Stimulated activated CD4-positive, alpha-beta T cell treated with anti-CD3 and anti-CD28 coated beads, Interleukin-4, amount 100 ng/mL, for 1 hour (primary cell): ENCODE measurements around the gene CBFA2T2.

Experiments used
- DNase-seq: peaks from one replicate; pipeline ENCODE4 v3.0.0-alpha.2; 2020

CBFA2T2 gene

DNA sequence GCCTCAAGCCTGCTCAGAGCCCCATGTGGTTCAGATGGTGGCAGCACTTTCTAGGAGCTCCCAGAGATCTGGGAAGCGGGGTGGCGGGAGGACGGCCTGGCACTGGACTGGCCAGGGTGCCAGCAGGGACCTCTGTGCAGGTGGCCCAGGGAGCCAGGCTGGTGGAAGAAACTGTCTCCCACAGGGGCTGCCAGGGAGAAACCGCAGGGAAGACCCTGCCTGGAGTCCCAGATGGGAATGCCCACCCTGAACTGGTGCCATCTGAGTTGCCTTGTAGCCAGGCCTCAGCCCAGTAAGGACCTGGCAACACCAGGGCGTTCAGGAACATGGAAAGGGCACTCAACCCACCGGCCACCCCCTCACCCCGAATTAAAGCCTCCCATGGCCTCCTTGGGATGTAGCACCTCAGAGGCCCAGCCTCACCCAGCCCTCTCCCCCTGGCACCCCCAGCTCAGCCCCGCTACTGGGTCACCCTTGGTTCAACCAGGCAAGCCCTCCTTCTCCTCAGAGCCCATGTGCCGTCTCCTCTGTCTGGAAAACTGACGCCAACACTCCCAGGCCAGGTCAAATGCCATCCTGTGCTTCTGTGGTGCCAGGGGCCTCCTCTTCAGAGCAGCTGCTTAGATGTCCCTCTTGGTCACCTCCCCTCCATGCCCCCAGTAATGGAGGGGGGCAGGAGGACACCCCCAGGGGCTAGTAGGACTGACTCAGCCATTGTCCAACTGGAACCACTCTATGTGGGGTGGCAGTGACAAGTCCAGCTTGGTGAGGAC, 166.3 kb downstream of the CBFA2T2 start:
- no peak for DNase-seq

DNA sequence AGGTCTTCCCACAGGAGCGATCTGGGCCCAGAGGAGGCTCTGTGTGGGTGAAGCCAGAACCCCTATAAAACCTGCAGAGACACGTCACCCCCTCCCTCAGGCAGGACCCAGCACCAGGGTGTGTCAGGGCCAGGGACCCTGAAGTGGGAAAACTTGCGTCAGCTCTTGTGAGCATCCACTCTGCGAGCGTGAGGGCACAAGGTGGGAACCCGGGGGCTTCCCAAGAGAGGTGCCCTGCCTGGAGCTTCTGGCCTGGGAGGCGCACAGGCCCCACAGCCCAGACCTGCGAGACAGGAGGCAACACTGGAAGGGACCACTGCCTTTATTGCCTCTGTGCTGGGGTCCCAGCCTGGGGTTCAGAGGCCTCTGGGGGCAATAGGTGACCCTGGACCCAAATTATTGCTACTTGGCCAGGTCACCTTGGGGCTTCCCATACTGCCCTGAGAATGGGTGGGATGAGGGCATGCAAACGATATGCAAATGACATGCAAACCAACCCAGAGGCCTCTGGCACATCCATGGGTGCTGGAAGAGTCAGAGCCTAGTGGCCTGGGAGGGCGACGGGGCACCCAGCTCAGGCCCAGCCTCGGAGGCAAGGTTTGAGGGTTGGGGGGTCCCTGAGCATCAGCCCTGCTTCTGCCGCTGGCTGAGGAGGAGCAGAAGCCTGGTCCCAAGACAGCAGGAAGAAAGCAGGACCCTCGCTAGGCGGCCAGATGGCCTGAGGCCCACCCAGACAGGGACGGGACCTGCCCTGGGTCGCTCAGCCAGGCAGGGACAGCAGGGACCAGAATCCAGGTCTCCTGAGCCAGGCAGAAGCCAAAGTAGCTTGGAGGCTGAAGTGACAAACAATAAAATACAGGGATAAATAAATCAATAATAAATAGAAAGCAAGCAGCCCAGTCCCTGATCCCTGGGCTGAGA, 167.1 kb downstream of the CBFA2T2 start:
- DNase-seq: no peak

DNA sequence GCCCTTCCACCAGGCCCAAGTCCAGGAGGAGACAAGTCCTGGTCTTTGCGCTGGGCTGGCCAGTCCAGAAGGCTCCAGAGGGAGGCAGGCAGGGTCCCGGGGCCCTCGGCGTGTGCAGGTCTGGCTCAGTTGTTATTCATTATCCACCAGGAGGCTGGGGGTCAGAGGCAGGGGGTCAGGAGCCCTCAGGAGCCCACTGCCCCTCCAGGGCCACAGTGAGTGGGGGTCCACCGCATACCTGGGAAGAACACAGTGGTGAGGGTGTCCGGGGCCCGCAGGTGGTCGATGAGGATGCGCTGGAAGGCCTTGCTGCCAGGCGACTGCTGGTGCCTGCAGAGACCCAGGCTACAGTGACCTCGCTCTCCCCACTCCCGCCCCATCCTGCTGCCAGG, 167.8 kb downstream of the CBFA2T2 start:
- no peak for DNase-seq

DNA sequence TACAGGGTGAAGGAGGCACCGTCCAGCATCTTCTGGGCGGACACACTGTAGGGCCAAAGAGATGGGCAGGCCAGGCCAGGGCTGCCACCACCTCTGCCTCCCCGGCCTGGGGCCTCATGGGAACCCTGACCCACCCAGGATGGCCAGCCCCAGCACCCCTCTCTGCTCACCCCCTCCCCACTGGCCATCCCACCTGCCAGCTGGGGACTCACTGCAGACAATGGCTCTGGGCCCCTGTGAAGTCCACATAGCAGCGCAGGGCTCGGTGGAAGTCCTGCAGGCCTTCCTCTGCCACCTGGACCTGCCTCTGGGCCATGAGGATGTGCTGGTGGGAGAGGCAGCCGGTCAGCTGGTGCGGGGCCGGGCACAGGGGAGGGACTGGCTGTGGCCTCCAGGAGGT, 168.6 kb downstream of the CBFA2T2 start:
- DNase-seq: no peak

DNA sequence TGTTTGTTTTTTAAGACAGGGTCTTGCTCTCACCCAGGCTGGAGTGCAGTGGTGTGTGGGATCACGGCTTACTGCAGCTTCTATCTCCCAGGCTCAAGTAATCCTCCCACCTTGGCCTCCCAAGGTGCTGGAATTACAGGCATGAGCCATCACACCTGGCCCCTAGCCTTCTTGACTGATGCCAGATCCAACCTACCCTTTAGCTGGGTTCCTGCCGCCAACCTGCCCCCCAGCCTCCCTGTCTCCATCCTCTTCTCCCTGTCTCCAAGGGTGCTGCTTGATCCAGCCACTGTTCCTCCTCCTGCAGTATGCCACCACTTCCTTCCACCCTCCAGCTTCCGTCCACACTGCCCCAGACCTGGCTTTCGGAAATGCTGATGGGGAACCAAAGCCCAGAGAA, 169.0 kb downstream of the CBFA2T2 start:
- DNase-seq: no peak

DNA sequence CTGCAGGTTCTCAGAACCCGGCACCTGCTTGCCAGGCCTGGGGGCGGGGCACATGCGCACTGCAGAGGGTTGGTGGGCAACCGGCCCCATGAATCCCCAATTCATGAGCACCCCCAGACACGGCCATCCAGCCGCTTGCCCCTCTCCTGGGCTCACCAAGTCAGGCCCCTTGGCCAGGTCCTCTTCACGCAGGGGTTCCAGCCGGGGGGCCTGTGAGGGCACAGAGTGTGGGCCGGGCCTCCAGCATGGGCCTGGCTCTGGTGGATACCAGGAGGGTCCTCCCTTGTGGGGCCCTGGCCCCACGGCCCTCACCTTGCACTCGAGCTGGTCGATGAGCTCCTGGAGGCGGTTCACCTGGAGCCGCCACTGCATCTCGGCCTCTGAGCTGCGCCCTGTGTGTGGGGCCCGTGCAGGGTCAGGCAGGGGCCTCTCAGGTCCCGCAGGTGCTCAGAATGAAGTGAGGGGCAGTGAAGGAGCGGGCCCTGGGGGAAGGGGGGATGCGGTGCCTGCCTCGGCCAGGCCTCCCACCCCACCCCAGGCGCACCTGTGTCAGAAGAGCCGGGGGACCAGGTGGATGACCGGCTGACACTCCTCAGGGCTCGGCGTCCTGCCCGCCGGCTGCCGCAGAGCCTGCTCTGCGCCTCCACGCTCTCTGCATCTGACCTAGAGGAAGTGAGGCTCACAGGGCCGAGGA, 169.6 kb downstream of the CBFA2T2 start:
- no peak for DNase-seq

DNA sequence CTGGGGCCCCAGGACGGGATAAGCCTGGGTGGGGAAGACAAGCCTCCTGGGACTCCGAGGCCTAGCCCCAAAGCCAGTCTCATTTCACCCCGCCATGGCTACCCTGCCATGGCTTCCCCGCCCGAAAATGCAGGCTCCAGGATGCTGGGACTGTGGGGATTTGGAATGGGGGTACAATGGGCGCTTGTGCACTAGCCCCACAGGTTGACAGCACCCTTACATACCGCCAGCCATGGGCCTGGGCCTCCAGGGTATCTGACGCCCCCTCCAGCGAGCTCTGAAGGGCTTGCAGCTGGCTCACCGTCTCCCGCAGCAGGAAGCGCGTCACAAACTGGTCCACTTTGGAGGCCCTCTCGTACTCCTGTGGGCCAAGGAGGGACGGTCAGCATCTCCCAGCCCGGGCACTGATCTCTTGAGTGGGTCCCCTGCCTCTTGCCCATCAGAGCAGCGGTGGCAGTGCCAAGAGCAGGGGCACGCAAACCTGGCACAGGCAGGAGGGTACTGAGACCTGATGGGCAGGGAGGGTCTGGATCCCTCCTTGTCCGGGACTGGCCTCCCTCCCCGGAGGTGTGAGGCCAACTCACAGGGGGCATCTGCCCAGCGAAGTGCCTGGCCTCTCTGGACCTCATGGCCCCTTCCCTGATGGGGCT, 170.3 kb downstream of the CBFA2T2 start:
- no peak for DNase-seq

DNA sequence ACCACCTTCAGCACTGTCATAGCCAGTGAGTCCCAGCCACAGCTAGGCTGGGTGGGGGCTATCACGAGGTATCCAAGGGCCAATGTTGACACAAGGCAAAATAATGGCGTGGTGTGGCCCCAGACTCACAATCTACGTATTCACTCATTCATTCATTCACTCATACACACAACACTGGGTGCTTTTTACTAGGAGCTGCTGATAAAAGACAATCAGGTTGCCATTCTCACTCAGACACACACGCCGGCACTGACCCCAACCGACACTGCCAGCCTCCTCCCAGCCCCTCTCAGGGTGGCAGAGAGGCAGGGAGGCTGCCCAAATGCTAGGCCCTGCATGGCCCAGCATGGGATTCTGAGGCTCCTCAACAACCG, 170.8 kb downstream of the CBFA2T2 start:
- no peak for DNase-seq

DNA sequence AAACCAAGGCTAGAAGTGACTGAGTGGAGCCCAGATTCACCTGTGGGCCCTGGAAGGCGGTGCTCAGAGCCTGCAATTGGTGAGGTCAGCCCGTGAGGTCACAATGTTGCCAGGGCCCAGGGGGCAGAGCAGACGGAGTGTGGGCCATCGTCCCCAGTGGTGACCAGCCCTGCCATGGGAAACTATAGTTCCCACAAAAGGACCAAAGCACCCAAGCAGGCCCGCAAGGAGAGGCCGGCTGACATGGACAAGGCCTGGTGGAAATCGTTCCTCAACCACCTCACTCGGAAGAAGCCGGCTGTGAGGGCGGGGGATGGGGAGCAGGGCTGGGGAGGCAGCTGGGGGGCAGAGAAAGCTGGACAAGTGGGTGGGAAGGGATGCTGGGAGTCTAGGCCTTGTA, 172.3 kb downstream of the CBFA2T2 start, which contains the start of gene C20orf144:
C20orf144 (plus strand) TSS at position 156 of the 400 bp plus-strand sequence; CDS start at position 175, 19 bp downstream.
- no peak for DNase-seq

DNA sequence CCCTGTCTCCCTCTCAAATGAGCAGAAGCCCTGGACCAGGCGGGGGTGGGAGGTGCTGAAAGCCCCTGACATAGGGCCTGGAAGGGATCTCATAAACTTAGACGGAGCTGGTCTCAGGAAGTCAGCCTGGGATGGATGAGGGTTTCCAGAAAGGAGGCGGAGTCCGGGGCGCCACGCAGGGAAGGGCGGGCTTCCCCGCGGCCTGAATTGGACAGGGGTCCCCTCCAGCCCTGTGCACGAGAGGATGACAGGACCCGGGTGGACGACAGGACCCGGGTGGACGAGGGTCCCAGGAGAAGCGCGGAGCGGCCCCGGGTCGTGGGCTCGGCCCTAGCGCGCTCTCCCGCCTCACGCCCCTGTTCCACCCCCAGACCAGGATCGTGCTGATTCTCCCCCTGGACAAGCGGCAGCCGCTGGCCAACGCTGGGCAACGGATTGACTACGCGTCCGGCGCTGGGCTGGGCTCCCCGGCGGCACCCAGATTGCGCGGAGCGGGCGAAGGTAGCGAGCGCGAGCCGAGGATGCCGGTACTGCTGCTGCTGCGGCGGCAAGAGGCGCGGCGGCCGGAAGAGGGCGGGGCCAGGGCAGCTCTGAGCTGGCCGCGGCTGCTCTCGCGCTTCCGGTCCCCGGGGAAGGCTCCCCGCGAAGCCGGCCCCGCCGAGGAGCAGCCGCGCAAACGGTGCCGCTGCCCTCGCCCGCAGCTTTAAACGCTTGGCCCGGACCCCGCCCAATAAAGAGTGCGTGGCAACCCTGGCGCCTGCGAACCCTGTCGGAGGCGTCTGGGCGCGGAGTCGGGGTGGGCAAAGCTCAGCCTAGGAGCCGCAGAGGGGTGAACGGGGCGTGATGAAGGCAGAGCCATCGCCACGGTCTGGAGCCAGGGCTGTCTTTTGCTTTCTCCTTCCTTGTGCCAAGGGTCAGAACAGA, 173.5 kb downstream of the CBFA2T2 start:
- DNase-seq: peak; percentile 87

DNA sequence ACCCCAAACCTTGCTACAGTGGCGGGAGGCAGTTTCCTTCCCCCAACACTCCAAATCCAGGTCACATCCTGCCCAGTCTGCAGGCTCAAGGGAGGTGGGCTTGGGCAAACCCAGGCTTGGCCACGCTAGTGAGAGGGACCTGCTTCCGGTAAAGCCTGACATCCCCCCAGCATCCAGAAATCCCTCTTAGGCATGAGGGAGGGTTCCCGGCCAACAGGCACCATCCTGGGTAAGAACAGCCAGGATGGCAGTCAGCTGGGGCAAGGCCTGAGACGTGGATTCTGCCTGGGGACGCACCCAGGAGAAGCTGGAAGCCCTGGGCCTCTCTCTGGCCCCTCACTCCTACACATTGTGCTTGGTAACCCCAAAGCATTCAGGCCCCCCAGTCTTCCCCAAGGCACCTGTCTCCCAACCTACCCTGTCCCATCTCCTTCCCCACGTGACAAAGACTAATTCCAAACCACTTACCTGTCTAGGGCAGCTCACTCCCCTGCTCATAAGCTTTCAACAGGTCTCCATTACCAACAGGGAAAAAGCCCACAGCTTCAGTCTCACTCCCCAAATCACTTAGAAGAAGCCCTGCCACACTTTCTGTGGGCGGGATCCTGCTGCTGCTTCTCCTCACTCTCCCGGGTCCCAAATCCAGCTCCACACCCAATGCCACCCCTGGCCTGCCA, 174.3 kb downstream of the CBFA2T2 start:
- no peak for DNase-seq

DNA sequence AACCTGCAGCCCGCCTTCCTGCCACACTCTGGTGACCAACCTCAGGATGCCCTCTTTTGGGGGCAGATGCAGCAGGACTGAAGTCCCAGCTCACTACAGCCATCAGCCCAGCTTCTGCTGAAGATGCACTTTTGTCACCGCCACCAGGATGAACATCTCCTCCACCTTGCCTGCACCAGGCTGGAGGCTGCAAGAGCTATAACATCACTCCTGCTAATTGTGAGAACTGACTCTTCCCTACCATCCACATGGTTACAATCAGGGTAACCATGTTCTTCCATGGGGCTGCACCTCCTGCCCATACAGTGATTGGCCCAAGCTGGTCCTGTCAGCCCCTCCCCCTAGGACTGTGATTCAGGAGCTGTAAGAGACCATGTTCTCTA, 174.9 kb downstream of the CBFA2T2 start:
- DNase-seq: no peak

DNA sequence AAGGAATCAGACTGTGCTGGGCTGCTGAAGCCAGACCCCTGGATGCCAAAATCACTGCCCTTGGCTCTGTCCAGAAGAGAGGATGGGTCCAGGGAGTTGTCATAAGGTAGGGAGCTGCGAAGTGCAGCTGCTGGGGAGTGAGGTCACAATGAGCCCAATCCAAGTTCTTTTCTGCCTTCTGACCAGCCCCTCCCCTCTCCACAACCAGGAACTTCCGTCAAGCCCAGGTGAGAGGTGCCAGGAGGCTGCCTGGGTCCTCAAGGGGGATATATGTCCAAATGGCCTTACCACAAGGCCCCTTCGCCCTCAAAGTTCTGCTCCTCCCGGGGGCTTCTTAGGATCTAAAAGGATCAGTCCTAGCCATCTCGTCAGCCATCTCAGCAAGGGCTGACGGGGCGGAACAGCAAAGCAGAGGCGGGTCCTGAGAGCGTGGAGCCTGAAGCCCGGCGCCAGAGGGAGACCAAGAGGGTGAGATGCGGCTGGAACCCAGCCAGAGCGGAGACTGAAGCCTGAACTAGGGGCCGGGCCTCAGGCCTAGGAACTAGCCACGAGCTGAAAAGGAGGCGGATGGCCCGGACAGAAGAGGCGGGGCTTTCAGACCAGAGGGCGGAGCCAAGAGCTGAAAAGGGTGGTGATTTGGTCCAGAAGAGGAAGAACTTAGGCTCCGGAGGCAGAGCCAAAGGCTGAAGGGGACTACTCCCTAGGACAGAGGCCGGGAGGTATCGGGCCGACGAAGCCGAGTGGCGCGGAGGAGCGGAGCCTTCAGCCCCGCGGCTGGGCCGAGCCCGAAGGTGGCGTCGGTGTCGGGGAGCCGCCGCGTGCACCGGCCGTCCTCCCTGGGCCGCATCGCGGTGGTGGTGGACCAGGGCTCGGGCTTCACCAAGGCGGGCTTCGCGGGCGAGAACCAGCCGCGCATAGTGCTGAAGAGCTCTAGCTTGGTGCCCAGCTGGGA, 176.7 kb downstream of the CBFA2T2 start, which contains the start of gene ACTL10:
ACTL10 (plus strand) TSS at position 651 of the 952 bp plus-strand sequence. CDS start 555 bp downstream, outside the sequence.
- DNase-seq: peak; percentile 82

DNA sequence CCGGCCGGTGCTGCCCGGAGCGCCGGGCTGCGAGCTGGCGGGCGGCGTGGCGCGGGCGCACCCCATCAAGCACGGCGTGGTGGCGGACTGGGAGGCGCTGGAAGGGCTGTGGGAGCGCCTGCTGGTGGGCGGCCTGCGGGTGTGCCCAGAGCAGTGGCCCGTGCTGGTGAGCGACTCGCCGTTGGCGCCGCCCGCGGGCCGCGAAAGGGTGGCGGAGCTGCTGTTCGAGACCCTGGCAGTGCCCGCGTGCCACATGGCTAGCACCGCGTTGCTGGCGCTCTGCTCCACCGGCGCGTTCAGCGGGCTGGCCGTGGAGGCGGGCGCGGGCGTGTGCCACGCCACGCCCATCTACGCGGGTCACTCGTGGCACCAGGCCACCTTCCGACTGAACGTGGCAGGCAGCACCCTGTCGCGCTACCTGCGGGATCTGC, 177.4 kb downstream of the CBFA2T2 start:
- peak; percentile 51 for DNase-seq

DNA sequence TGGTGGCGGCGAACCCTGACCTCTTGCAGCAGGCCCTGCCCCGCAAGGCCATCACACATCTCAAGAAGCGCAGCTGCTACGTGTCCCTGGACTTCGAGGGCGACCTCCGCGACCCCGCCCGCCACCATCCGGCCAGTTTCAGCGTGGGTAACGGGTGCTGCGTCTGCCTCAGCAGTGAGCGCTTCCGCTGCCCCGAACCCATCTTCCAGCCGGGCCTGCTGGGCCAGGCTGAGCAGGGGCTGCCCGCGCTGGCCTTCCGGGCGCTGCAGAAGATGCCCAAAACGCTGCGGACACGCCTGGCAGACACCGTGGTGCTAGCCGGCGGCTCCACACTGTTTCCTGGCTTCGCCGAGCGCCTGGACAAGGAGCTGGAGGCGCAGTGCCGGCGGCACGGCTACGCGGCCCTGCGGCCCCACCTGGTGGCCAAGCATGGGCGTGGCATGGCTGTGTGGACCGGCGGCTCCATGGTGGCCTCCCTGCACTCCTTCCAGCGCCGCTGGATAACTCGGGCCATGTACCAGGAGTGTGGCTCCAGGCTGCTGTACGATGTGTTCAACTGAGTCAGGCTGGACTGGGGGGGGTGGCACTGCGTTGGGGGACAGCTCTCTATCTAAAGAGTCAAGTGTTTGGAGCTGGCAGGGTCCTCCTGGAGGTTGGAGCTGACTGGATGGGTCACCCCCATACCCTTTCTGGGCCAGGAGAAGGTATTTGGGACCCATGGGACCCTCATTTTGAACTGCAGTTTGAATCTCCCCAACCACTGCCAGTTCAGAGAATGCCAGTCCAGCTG, 178.0 kb downstream of the CBFA2T2 start:
- peak; percentile 78 for DNase-seq

DNA sequence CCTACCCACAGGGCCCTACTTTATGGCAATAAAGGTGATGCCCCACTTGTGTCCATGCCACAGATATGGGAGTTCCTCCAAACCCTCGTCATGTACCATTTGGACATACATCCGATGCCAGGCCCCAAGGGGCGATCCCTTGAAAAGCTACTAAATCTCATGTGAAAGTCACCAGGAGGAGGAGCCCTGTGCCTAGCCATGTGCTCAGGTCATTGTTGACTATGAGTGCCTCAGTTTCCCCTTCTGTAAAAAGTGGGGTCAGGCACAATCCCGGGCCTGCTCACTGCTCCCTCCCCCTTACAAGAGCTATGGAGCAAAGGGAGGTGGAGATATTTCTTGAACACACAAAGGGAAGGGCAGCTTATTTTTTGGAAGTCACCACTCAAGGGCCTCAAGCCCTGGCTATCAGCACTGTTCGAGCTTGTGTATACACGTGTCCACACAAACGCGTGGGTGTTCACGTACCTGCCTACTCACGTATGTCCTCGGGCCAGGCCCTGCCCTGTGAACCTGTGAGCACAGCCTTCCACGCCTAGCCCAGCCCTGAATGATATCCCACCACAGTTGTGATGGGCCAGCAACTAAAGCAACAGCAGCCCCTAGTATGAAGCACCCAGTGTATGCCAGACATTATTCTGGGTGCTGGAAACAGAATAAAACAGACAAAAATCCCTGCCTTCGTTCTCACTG, 178.7 kb downstream of the CBFA2T2 start:
- DNase-seq: no peak

DNA sequence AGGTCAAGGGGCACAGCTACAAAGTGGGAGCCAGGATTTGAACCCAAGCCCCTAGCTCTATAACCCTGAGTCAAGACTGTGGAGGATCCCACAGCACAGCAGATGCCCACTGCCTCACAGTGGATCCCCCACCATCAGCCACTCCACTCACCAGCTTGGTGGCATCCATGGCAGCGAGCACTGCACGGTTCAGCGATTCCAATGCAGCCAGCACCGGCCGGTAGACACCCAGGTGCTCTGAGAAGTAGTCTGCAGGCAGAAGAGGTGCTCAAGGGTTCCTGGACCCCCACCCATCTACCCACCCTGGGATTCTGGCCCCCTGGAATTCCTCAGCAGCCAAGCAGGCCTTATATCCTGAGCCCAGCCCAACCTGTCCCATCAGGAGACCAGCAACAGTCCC, 179.3 kb downstream of the CBFA2T2 start:
- DNase-seq: no peak
